Sigmoid colon (tissue), 7 donors: Measurements from ENCODE around the gene AMMECR1. TPM values are rescaled to one million over a fixed set of nuclear protein-coding genes. Genes with fewer than 3 reads are reported as not detected.

ENCODE experiments used
- DNase-seq: peaks from one replicate; pipeline ENCODE4 v3.0.0-alpha.2; 2019
- H3K27ac ChIP-seq, 4 donors: fragments of 200-600 bp; sonication (generic); one replicate each; pipeline ENCODE4 v1.5.1; 2016 to 2019; ENCODE audit warnings: mild to moderate bottlenecking in 1 of 4
- H3K27me3 ChIP-seq, 3 donors: fragments of 200-600 bp; sonication (generic); one replicate each; pipeline ENCODE4 v1.5.1; 2019; ENCODE audit warnings: mild to moderate bottlenecking in 1 of 3
- H3K36me3 ChIP-seq, 4 donors: fragments of 200-600 bp; sonication (generic); one replicate each; pipeline ENCODE4 v1.5.1; 2016 to 2019
- H3K4me1 ChIP-seq, 4 donors: fragments of 200-600 bp; sonication (generic); one replicate each; pipeline ENCODE4 v1.5.1; 2017 to 2019
- H3K4me3 ChIP-seq, 4 donors: fragments of 200-600 bp; sonication (generic); one replicate each; pipeline ENCODE4 v1.5.1; 2017 to 2019; ENCODE audit warnings: mild to moderate bottlenecking in 2 of 4, moderate library complexity in 1 of 4
- H3K9me3 ChIP-seq, 4 donors: fragments of 200-600 bp in 3 of 4; sonication (generic) in 3 of 4; one replicate each; pipeline versions ENCODE4 v1.5.1 to v1.6.1; 2013 to 2019
- EP300 ChIP-seq, 4 donors: sonication (generic); formaldehyde crosslinking; IDR thresholded peaks; one replicate each; pipeline ENCODE4 v1.6.1; 2017; ENCODE audit warnings: antibody characterized with exemption in 4 of 4
- POLR2A ChIP-seq, 2 donors: fragments of 450-650 bp; IDR thresholded peaks; one replicate each; pipeline ENCODE4 v1.6.1; 2016; ENCODE audit warnings: antibody characterized with exemption in 2 of 2, mild to moderate bottlenecking in 2 of 2, moderate library complexity in 2 of 2
- POLR2AphosphoS5 ChIP-seq, 4 donors: sonication (generic); formaldehyde crosslinking; IDR thresholded peaks; one replicate each; pipeline ENCODE4 v1.6.1; 2017; ENCODE audit warnings: antibody characterized with exemption in 4 of 4
- WGBS, 2 donors: extraction: QIAGEN DNeasy Blood & Tissue Kit; methylation state at CpG; one replicate each; pipeline ENCODE4 v1.1.7; 2013; 5-methylcytosine and 5-hydroxymethylcytosine counted together
- intact Hi-C: fragments of 100-400 bp; cut with DNase I; formaldehyde crosslinking; loops from one replicate; pipeline ENCODE4 v1.15.1; 2023
- polyA plus RNA-seq, 3 donors: library from polyadenylated mRNA; stranded (reverse); fragments of 200-250 nt; gene quantifications; one replicate each; pipeline ENCODE4 v1.2.3, GENCODE V29; 2013
- total RNA-seq, 4 donors: library from RNA; depleted of rRNA; stranded (reverse); fragments of >200 nt; gene quantifications; one replicate each; pipeline ENCODE4 v1.1.0, GENCODE V29; 2016
- TF ChIP-seq, protein P1 (sequence below), 4 experiments: fragments of 450-650 bp in 3 of 4; fragments of 200-600 bp in 1 of 4; IDR thresholded peaks; one replicate each; pipeline ENCODE4 v1.5.1; 2016 to 2019; ENCODE audit warnings: antibody characterized with exemption in 4 of 4, mild to moderate bottlenecking in 3 of 4, moderate library complexity in 2 of 4
- donor health status: healthy with polysubstance abuse.
- donor health status: Bipolar disorder and iron deficiency.
- donor health status: healthy.

AMMECR1 gene
- total and polyA plus RNA-seq, 7 donors: 1.5 to 8.1 (median 3.2) TPM

DNA sequence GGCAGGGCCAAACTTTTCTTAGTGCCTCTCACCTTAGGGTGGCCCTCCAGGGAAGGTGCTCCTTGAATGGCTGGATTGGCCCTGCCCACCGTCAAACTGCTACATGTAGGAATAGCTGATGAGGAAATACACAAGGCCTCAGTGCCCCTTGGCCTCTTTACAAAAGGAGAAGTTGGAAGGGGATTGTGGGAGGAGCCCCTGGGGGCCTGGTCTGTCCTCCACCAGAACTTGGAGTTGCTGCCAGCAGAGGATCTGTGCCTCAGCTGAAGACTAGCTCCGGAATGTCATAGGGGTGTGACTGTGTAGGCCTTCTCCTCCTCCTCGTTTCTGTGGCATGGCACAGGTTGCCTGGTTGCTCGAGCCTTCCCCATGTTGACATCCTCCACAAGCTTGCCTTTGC lies 142.7 kb downstream of the AMMECR1 start:
- Histone ChIP-seq H3K36me3 (no peaks in the 10 kb centered on the region), H3K4me3 (no peak overlapping the region), H3K9me3 (no peaks in the 10 kb centered on the region), H3K27me3 (no peaks in the 10 kb centered on the region), H3K4me1 (peaks cover 0 to 5% (median 1%) of the 10 kb centered on the region in 4 donors), H3K27ac (no peak overlapping the region)
- 88 to 90% methylated on average over 4 of the region's 4 CpGs for WGBS, 2 donors
- no peak for DNase-seq
- TF ChIP-seq, protein P1, sequence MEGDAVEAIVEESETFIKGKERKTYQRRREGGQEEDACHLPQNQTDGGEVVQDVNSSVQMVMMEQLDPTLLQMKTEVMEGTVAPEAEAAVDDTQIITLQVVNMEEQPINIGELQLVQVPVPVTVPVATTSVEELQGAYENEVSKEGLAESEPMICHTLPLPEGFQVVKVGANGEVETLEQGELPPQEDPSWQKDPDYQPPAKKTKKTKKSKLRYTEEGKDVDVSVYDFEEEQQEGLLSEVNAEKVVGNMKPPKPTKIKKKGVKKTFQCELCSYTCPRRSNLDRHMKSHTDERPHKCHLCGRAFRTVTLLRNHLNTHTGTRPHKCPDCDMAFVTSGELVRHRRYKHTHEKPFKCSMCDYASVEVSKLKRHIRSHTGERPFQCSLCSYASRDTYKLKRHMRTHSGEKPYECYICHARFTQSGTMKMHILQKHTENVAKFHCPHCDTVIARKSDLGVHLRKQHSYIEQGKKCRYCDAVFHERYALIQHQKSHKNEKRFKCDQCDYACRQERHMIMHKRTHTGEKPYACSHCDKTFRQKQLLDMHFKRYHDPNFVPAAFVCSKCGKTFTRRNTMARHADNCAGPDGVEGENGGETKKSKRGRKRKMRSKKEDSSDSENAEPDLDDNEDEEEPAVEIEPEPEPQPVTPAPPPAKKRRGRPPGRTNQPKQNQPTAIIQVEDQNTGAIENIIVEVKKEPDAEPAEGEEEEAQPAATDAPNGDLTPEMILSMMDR (IDR thresholded peaks at IDR 0.05): no peak
- TF ChIP-seq POLR2A (IDR thresholded peaks at IDR 0.05) (no peak), POLR2AphosphoS5 (IDR thresholded peaks at IDR 0.05) (no peak), EP300 (IDR thresholded peaks at IDR 0.05) (no peak)
- intact Hi-C loops: no loop called here

DNA sequence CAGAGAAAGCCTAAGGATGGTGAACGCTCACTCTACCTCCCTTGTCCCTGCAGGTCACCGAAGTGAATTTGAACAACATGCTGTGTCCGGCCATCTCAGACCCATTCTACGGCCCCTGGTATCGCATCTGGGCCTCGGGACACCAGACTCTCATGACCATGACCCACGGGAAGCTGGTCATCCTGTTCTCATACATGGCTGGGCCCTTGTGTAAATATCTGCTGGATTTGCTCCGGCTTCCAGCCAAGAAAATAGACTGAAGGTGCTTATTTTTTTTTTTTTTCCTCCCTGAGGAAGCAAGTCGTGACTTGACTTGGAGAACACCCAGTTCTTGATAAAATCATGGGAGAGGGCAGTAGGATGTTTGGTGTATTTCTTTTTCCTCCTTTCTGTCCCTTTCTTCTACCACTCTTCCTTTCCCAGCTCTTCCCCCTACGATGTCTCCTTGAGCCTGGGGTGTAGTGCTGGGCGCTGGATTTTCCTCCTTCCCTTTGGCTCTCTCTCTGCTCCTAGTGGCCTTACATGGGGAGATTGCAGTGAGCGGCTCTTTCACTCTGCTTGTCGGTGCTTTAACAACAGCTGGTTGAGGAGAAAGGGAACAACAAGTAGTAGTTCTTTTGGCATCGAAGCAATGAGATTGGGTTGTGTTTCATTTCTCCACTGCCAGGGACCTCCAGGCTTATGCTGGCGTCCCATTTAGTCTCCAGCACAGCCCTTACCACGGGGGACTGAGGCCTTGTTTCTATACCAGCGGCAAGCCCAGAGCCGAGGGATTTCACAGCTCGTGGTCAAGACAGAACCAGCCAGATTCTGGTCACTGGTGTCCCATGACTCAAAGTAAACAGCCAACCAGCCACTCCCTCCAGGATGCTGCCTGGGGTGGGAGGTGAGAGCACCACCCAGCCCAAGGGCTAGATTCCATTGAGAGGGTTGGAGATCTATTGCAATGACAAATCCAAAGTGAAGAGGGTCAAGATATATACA lies 144.4 kb downstream of the AMMECR1 start:
- Histone ChIP-seq H3K27ac (no peak overlapping the region), H3K4me3 (no peak overlapping the region), H3K9me3 (no peaks in the 10 kb centered on the region), H3K36me3 (no peaks in the 10 kb centered on the region), H3K27me3 (no peaks in the 10 kb centered on the region), H3K4me1 (no peaks in the 10 kb centered on the region)
- intact Hi-C loops: no loop called here
- WGBS, 2 donors: 89 to 92% methylated on average over 19 of the region's 19 CpGs
- DNase-seq: no peak
- no peak for TF ChIP-seq POLR2A (IDR thresholded peaks at IDR 0.05)
- TF ChIP-seq, protein P1 (IDR thresholded peaks at IDR 0.05): no peak
- no peak for TF ChIP-seq POLR2AphosphoS5 (IDR thresholded peaks at IDR 0.05)
- no peak for TF ChIP-seq EP300 (IDR thresholded peaks at IDR 0.05)

GRCh38 chrX:110172215-110172614 lies 145.7 kb downstream of the AMMECR1 start:
- TF ChIP-seq POLR2AphosphoS5 (IDR thresholded peaks at IDR 0.05): no peak
- TF ChIP-seq, protein P1 (IDR thresholded peaks at IDR 0.05): no peak
- TF ChIP-seq POLR2A (IDR thresholded peaks at IDR 0.05): no peak
- no peak for TF ChIP-seq EP300 (IDR thresholded peaks at IDR 0.05)
- no peaks in the 10 kb centered on the region for H3K4me1 ChIP-seq
- H3K36me3 ChIP-seq: no peaks in the 10 kb centered on the region
- no peak for DNase-seq
- intact Hi-C loops: no loop called here
- no peak overlapping the region for H3K27ac ChIP-seq
- H3K27me3 ChIP-seq: no peaks in the 10 kb centered on the region
- no peaks in the 10 kb centered on the region for H3K9me3 ChIP-seq
- WGBS, 2 donors: 72 to 95% methylated on average over 10 of the region's 10 CpGs
- H3K4me3 ChIP-seq: no peak overlapping the region

- no peak for DNase-seq
- intact Hi-C loops: no loop called here
- Histone ChIP-seq H3K27ac (no peak overlapping the region), H3K9me3 (no peaks in the 10 kb centered on the region), H3K4me1 (no peaks in the 10 kb centered on the region), H3K36me3 (no peaks in the 10 kb centered on the region), H3K27me3 (no peaks in the 10 kb centered on the region), H3K4me3 (no peak overlapping the region)
- WGBS, 2 donors: 84 to 92% methylated on average over 5 of the region's 5 CpGs
- TF ChIP-seq POLR2A (IDR thresholded peaks at IDR 0.05) (no peak), POLR2AphosphoS5 (IDR thresholded peaks at IDR 0.05) (no peak), EP300 (IDR thresholded peaks at IDR 0.05) (no peak)
- TF ChIP-seq, protein P1 (IDR thresholded peaks at IDR 0.05): no peak
Observed at GRCh38 chrX:110171442-110171841, 146.4 kb downstream of the AMMECR1 start.
